Stimulated activated CD8-positive, alpha-beta memory T cell treated with anti-CD3 and anti-CD28 coated beads, Interleukin-2, amount 100 ng/mL, for 1 hour (primary cell): Measurements from ENCODE around the gene UBASH3B.

Experiments
- DNase-seq, 2 donors: peaks; one replicate each; pipeline ENCODE4 v3.0.0-alpha.2; 2020; ENCODE audit warnings: low read depth in 2 of 2

The UBASH3B gene

DNA sequence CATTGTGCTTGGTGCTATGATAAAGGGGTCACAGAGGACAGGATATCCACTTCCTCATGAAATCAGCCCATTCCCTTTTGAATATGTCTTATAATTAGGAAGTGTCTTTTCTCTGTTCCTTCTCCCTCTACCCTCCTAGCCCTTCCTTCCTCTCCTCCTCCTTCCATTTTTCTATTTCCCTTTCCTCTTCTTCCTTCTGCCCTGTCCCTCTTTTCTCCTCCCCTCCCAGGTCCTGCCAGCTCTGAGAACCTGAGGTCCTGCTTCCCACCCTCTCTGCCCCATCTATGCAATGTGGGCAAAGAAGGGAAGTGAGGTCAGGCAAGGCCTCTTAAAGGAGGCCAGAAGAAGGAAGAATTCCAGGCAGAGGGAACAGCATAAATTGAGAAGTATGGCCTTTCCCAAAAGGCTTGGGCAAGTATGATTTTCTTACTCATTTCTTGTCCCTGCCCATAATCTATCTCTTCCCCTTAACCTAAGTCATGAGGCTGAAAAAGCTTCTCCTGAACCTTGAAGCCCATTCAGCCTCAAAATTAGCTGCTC lies 7.7 kb upstream of the UBASH3B start:
- no peak for DNase-seq

DNA sequence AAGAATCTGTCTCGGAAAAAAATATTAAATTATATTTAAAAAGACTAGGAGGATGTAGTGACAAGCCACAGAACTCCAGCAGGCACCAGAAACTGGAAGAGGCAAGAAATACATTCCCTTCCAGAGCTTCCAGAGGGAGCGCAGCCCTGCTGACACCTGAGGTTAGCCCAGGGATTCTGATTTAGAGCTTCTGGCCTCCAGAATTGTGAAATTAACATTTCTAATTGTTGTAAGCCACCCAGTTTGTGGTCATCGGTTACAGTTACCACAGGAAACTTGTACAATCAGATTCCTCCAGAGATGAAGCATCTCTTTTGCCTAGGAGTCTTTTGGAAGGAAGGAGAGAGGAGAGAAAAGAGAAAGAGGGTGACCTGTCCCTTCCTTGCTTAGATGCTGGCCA lies 6.4 kb upstream of the UBASH3B start:
- no peak for DNase-seq

DNA sequence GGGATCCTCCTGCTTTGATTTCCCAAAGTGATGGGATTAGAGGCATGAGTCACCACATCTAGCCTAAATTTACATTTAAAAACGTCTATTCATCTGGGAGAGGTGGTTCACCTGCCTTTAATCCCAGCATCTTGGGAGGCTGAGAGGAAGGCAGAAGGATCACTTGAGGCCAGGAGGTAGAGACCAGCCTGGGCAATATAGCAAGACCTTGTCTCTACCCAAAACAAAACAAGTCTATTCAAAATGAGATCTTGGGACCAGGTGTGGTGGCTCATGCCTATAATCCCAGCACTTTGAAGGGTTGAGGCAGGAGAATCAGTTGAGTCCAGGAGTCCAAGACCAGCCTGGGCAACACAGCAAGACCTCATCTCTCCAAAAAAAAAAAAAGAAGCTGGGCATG lies 4.9 kb upstream of the UBASH3B start:
- no peak for DNase-seq

- DNase-seq: no peak
Measured at GRCh38 chr11:122652495-122652894, 3.0 kb upstream of the UBASH3B start.

DNA sequence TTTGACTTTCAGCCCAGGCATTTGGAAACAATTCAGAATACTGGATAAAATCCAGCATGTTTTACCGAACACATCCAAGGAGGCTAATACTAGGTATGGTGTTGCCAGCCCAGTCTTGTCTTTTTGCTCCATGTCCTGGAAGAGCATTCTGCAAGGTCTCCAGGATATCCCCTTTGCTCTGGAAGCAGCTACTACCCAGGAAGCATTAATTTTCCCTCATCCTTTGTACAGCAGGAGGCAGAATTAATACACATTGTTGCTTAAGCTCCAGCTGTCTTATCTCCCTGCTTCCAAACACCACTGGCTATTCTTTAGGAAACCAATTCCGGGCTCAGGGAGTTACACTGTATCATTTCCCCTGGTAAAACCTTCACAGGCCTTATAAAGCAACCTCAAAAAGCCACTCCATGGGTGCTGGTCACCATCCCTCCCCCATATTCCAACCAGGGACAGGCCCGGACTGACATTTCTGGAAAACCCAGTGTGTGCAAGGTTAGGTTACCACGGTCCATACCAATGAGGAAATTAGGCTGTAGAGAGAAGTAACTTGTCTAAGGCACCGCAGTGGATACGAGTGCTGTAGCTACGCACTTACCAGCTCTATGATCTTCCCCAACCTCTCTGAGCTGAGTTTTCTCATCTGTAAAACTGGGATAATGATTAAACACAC lies 1.5 kb upstream of the UBASH3B start:
- no peak for DNase-seq

- DNase-seq: peak in 1 of 2 donors; percentile 21
Measured at GRCh38 chr11:122656073-122656630, 630 bp downstream of the UBASH3B start.

DNA sequence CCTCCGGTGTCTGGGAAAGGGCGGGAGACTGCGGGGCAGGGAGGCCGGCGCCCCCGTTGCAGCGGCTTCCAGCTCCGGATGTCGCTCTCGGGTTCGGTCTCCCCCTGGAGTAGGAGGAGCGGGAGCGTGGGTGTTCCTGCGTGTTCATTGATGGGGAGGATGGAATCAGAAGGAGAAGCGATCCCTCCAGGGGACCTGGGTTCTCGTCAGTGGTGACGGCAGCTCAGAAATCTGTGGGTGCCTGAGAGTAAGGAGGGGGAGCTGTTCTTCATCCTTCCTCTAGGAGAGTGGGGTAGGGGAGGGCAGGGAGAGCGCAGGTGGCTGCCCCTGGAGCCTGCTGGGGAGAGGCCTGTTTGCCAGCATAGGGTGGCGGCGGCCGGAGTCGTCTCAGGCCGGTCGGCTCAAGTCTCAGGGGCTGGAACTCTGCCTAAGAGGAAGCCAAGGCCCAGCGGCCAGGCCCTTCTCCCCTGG lies 1.1 kb downstream of the UBASH3B start:
- no peak for DNase-seq

DNA sequence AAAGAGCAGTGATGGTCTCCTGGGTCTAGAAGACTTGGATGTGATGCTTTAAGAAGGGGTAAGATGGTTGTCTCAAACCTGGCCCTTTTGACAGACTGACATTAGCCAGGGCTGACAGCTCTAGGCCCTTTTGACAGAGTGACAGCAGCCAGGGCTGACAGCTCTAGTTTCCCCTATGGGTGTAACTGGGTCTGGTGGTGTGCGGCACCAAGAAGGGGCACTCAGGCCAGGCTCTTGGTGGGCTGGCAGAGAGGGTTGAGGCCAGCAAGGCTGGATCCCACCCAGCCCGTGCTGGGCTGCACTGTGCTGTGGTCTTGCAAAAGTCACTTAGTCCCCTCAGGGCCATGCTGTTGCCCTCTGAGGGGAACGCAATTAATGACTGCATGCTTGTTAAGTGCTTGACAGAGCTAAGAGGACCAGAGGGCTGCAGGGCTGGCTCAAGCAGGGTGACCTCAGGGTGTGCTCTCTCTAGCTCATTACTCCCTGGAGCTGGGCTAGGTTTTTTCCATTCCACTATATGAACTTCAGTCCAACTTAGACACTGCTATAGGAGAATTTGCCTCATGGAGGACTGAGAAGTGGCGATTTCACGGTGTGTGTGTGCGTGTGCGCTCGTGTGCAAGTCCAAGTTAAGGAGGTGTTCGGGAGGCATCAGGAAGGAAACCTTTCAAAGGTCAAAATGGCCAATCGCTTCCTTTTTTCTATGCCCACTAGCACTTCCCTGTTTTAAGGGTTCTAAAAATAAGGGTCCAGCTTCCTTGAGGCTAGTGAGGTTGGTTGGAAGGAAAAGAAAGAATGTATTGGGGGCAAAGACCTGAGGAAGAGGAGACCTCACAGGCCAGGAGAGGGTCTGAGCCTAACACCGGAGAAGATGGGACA lies 4.4 kb downstream of the UBASH3B start:
- no peak for DNase-seq

GRCh38 chr11:122661182-122661945 lies 5.8 kb downstream of the UBASH3B start:
- DNase-seq: no peak

DNA sequence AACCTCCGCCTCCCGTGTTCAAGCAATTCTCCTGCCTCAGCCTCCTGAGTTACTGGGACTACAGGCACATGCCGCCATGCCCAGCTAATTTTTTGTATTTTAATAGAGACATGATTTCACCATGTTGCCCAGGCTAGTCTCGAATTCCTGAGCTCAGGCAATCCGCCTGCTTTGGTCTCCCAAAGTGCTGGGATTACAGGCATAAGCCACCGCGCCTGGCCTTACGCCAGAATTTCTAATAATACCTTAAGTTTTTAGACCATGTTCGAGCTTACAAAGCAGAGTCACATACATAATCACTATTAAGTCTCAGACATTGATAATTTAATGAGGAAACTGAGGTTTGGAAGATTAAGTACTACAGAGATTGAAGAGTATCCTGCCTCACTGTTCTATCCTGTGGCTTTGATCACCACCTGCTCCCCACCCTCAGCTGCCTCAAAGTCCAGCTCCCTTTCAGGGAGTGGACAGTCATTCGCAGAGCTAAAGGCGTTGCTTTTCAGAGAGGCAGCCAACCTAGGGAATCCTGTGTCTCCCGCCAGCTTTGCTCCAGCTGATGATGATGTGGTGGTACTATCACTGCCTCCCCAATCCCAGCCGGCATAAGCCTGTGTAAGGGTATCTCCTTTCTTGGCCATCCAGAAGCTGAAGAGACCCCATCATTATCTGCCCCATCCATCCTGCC lies 7.7 kb downstream of the UBASH3B start:
- DNase-seq: no peak

DNA sequence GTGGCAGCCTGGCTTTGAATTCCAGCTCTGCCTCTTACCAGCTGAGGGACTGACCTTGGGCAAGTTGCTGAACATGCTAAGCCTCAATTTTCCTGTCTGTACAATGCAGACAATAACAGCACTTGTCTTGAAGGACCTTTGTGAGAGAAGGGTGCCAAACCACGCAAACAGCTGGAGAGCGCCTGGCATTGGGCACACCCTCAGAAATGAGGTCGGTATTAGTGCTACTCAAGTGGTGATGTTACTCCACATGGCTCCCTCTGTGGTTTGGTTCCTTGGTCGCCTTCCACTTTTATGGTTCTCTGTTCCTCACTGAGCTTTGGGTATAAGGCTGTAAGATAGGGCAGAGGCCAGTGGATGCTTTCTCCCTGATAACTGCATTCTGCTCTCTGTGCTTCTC lies 8.2 kb downstream of the UBASH3B start:
- DNase-seq: no peak

- no peak for DNase-seq
Measured at GRCh38 chr11:122664188-122664587, 8.7 kb downstream of the UBASH3B start.

- DNase-seq: no peak
Measured at GRCh38 chr11:122665861-122666260, 10.3 kb downstream of the UBASH3B start.

- no peak for DNase-seq
Measured at GRCh38 chr11:122666743-122667142, 11.2 kb downstream of the UBASH3B start.

DNA sequence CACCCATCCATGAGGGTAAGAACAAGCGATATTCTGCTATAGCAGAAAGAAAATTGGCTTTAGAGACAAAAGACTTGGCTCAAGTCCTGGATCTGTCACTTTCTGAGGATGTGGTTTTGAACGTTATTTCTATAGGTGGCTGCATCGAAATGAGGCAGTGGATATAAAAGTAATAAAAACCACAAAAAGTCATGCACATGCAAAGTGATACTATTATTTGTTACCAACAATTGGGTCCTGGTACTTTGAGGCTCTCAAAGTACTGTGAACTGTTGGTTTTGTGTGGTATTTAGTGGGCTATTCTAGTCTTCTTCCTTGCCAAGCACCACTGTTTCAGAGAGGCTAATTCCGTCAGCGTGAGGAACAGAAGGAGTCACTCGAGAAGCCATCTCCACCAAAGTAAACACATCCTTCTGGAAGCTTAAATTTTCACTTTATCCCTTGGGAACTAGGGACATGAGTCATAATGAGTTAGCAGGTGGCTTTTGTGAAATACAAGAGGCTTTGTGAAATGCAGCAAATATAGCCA lies 13.1 kb downstream of the UBASH3B start:
- no peak for DNase-seq

DNA sequence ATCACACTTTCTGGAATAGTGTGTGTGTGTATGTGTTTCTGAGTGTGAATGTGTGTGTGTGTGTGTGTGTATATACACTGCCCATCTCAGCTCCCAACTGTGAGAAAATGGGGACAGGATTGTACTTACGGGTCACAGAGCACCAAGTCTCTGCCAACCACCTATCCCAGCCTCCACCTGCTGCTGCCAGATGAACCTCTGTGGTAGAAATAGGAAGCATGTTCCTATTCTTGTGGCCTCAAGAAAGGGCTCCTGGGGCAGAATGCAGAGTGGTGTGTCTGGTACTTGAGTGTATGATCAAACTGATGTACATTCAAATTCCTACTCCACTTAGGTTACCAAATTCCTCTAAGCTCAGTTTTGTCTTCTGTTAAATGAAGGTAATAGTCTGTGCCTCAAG lies 14.6 kb downstream of the UBASH3B start:
- DNase-seq: no peak

DNA sequence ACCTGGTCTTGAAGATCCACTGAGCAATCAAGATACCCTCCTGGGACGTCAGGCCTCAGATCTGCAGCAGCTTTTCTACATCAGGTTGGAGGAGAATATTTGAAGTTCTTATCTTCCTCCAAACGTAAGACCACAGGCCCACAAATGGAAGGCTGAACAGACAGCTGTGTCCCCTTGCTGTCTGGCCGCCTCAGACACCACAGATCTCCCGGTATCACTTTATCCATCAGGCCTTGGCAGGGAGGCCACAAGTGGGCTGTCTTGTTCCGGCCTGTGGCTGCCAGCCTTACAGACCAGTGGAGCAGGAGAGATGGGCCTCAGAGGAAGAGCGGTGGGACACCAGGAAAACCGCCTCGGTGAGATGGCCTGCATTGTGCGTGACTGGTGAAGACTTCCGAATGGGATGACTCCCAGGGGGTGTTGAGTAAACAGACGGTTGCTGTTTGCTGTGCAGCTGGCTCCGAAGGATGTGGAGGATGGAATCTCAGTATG lies 15.9 kb downstream of the UBASH3B start:
- DNase-seq: no peak

- no peak for DNase-seq
Measured at GRCh38 chr11:122672892-122673291, 17.4 kb downstream of the UBASH3B start.

DNA sequence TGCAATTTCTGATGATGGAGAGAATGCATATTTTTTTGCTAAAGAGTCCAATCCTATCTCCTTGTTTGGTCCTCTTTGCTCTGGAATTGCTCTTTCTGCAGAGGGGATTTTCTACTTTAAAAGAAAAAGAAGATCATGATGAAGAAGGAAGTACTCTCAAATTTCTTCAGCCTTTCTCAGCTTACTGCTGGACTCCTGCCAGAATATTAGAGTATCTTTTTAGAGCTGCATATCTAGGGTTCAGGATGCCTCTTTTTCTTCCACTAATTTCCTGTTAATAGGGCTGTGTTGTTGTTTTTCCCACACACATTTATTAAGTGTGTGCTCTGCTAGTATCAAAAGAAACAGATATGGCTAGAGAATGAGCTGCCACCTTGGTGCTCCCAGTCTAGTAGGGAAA lies 18.2 kb downstream of the UBASH3B start:
- no peak for DNase-seq

- no peak for DNase-seq
Measured at GRCh38 chr11:122676638-122677037, 21.1 kb downstream of the UBASH3B start.

GRCh38 chr11:122677256-122677655 lies 21.7 kb downstream of the UBASH3B start:
- no peak for DNase-seq
